Measurements from ENCODE around the gene RPL7A. TPM values are rescaled to one million over a fixed set of nuclear protein-coding genes. Genes with fewer than 3 reads are reported as not detected.
"Not testable (repeated sequence)": the region's sequence is repeated elsewhere in the genome, so short reads cannot be mapped to it uniquely, and the experiment has no call there.

Gene RPL7A
- total RNA-seq, 4 donors from 2014 or later, result 1,001 to 1,630 (median 1,510) TPM

DNA sequence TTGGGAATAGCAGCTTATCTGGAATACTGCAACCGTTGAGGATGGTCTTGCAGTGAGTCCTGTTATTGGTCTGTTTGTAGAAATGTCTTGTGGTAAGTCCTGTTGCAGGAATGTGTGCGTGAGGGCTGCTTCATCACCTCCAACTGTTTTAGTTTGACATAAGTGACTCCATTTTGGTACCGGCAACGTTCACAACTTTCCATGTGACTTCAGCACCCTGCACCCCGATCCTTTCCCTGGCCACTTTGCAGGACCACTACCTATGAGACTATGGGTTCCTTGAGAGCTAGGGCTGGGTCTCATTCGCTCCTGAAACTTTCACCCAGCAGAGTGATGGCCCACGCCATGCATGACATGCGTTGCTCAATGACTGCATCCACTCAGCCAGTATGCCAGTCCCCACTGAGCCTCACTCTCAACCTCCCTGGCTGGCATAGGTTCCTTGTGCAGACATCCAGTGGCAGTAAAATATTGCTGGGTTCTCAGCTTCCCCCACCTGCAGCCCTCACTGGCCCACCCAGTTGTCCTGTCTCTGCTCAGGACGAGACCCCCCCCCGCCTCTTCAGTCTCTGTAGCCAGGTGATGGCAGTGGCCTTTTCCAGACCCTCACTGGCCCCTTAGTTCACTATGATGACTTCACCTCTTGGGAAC lies 20.1 kb upstream of the RPL7A start:
- no peak for TF ChIP-seq POLR2A (IDR thresholded peaks at IDR 0.05)
- TF ChIP-seq, protein P1, sequence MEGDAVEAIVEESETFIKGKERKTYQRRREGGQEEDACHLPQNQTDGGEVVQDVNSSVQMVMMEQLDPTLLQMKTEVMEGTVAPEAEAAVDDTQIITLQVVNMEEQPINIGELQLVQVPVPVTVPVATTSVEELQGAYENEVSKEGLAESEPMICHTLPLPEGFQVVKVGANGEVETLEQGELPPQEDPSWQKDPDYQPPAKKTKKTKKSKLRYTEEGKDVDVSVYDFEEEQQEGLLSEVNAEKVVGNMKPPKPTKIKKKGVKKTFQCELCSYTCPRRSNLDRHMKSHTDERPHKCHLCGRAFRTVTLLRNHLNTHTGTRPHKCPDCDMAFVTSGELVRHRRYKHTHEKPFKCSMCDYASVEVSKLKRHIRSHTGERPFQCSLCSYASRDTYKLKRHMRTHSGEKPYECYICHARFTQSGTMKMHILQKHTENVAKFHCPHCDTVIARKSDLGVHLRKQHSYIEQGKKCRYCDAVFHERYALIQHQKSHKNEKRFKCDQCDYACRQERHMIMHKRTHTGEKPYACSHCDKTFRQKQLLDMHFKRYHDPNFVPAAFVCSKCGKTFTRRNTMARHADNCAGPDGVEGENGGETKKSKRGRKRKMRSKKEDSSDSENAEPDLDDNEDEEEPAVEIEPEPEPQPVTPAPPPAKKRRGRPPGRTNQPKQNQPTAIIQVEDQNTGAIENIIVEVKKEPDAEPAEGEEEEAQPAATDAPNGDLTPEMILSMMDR (IDR thresholded peaks at IDR 0.05 in 4 of 5, conservative IDR thresholded peaks at IDR 0.05 in 1 of 5), result no peak
- H3K9me3 ChIP-seq, result no peaks in the 10 kb centered on the region
- intact Hi-C loops (cut with DNase I; ENCODE audit: low total_unique reads), result loop anchor here (2.0 kb wide), 1 partner anchor 141 kb away; no protein-coding TSS in a partner anchor
- DNase-seq (no peak), ATAC-seq (no peak)
- peaks cover 0 to 29% of the 10 kb centered on the region in 2 donors for H3K36me3 ChIP-seq
- no peaks in the 10 kb centered on the region for H3K4me1 ChIP-seq
- H3K4me3 ChIP-seq, result no peak overlapping the region
- in situ Hi-C loops (cut with MboI; ENCODE audit: low sequenced_read_pairs in 4 of 4), result no loop called here
- no peak overlapping the region for H3K27ac ChIP-seq
- no peaks in the 10 kb centered on the region for H3K27me3 ChIP-seq

DNA sequence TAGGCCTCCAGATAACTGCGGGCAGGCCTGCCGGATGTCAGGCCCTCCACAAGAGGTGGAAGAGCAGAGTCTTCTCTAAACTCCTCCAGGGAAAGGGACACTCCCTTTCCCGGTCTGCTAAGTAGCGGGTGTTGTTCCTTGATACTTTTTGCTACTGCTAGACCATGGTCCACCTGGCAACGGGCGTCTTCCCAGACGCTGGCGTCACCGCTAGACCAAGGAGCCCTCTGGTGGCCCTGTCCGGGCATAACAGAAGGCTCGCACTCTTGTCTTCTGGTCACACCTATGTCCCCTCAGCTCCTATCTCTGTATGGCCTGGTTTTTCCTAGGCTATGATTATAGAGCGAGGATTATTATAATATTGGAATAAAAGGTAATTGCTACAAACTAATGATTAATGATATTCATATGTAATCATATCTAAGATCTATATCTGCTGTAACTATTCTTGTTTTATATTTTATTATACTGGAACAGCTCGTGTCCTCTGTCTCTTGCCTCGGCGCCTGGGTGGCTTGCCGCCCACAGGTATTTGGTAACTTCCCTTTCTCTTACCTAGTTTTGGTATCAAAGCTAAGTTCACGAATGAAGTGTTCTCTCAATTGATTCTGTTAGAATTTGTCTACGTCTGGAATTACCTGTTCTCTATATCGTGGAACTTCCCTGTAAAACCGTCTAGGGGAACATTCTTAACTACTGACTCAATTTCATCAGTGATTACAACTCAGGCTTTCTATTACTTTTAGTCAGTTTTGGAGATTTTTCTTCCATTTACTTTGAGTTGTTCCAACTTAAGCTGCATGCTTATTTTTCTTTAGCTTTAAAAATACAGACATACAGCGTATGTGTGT lies 18.5 kb upstream of the RPL7A start:
- intact Hi-C loops (cut with DNase I; ENCODE audit: low total_unique reads), result loop anchor here (2.0 kb wide), 1 partner anchor 143 kb away; no protein-coding TSS in a partner anchor
- in situ Hi-C loops (cut with MboI; ENCODE audit: low sequenced_read_pairs in 4 of 4); H3K4me3 ChIP-seq; H3K4me1 ChIP-seq; ATAC-seq; H3K9me3 ChIP-seq; H3K27me3 ChIP-seq: not testable (repeated sequence)
- TF ChIP-seq, protein P1 (IDR thresholded peaks at IDR 0.05 in 4 of 5, conservative IDR thresholded peaks at IDR 0.05 in 1 of 5), result peak; percentile 31 to 59 (median 50)
- H3K36me3 ChIP-seq, result peaks cover 0 to 45% of the 10 kb centered on the region in 2 donors
- peak in 1 of 2 donors; percentile 47 for DNase-seq
- H3K27ac ChIP-seq, result peak overlapping the region in 1 of 4 donors; percentile 13

DNA sequence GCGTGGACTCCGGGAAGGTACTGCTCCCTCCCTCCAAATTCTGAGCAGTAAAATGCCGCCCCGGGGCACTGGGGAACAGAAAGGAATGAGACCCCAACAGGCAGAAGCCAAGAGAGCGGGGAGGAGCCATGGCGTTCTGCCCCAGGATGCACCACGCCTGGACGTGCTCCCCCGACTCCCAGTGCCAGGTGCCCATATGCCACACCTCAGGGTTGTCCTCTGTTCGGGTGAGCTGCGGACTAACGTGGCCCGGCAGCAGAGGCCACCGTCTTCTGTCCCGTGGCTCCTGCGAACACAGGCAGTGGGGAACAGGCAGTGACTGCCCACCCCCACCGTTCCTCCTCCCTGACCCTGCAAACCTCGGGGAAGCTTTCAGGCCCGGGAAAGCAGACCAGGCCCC lies 16.8 kb upstream of the RPL7A start:
- Histone ChIP-seq H3K4me1 (peaks cover 12 to 15% of the 10 kb centered on the region in 2 donors), H3K27ac (no peak overlapping the region), H3K9me3 (no peaks in the 10 kb centered on the region), H3K36me3 (peaks cover 0 to 48% of the 10 kb centered on the region in 2 donors), H3K4me3 (no peak overlapping the region), H3K27me3 (no peaks in the 10 kb centered on the region)
- in situ Hi-C loops (cut with MboI; ENCODE audit: low sequenced_read_pairs in 4 of 4), result no loop called here
- TF ChIP-seq POLR2A (IDR thresholded peaks at IDR 0.05), result no peak
- TF ChIP-seq, protein P1 (IDR thresholded peaks at IDR 0.05 in 4 of 5, conservative IDR thresholded peaks at IDR 0.05 in 1 of 5), result no peak
- ATAC-seq (no peak), DNase-seq (peak in 1 of 2 donors; percentile 10)
- intact Hi-C loops (cut with DNase I; ENCODE audit: low total_unique reads), result no loop called here

DNA sequence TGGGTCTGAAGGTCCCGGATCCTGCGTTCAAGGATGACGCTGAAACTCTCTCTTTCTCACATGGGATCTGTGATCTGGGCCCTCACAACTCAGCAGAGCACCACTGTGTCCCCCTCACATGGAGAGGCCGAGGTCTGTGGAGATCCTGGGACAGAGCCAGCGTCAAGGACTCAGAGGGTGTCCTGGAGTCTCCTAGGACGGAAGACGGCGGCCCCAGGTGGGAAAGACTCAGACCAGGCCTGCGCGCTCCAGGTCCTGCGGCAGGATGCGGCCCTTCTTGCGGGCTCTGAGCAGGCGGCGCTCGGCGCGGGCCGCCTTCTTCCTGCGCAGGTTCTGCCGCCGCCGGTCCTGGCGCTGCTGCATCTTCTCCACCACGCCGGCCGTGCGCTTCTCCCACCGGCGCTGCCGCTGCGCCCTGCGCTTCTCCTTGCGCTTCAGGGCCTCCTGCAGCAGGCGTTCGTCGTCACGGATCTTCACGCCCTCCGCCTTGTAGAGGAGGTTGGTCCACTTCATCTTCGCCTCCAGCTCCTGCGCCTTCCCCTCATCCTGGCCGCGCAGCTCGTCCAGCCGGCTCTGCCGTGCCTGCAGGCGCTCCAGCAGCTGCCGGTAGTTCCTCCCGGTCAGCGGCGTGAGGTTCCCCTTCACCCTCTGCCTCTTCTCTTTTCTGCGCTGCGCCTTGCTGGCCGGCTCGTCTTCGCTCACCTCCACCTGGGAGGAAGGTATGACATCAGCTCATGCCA lies 16.2 kb upstream of the RPL7A start:
- no peaks in the 10 kb centered on the region for H3K27me3 ChIP-seq
- no peak for TF ChIP-seq POLR2A (IDR thresholded peaks at IDR 0.05)
- TF ChIP-seq, protein P1 (IDR thresholded peaks at IDR 0.05 in 4 of 5, conservative IDR thresholded peaks at IDR 0.05 in 1 of 5), result no peak
- H3K4me3 ChIP-seq, result no peak overlapping the region
- in situ Hi-C loops (cut with MboI; ENCODE audit: low sequenced_read_pairs in 4 of 4) (no loop called here), intact Hi-C loops (cut with DNase I; ENCODE audit: low total_unique reads) (no loop called here)
- DNase-seq (peak in 1 of 2 donors; percentile 5), ATAC-seq (no peak)
- no peaks in the 10 kb centered on the region for H3K9me3 ChIP-seq
- peaks cover 0 to 48% of the 10 kb centered on the region in 2 donors for H3K36me3 ChIP-seq
- peaks cover 17 to 20% of the 10 kb centered on the region in 2 donors for H3K4me1 ChIP-seq
- H3K27ac ChIP-seq, result no peak overlapping the region
